GM12878 (cell line): ENCODE data around the gene CITED2. TPM values are rescaled to one million over a fixed set of nuclear protein-coding genes. Genes with fewer than 3 reads are reported as not detected.
A peak's percentile ranks its signal among the peaks of the same experiment; 100 is the strongest.

Source experiments
- BMI1 ChIP-seq: fragments of 450-650 bp; IDR thresholded peaks from 2 replicates; pipeline ENCODE4 v1.6.1; 2016; ENCODE audit warnings: mild to moderate bottlenecking, moderate library complexity, borderline replicate concordance
- BRCA1 ChIP-seq: IDR thresholded peaks from 2 replicates; pipeline ENCODE4 v1.6.1; 2011; ENCODE audit warnings: low read depth, low read length, improper control_type of control experiment
- FOS ChIP-seq: IDR thresholded peaks from 3 replicates; pipeline ENCODE4 v1.6.1; 2011; ENCODE audit warnings: borderline replicate concordance; ENCODE audit not compliant: insufficient read length; ENCODE audit errors: extremely low read depth
- FOXM1 ChIP-seq: IDR thresholded peaks from 2 replicates; pipeline ENCODE4 v1.6.1; 2012; ENCODE audit warnings: low read depth, mild to moderate bottlenecking, inconsistent platforms, low read length, moderate library complexity
- IKZF1 ChIP-seq: fragments of 450-650 bp; conservative IDR thresholded peaks from 2 replicates; pipeline ENCODE4 v1.6.1; 2017; ENCODE audit warnings: antibody characterized with exemption, mild to moderate bottlenecking
- KDM1A ChIP-seq: fragments of 200-600 bp; sonication (generic); IDR thresholded peaks from 2 replicates; pipeline ENCODE4 v1.6.1; 2016; ENCODE audit warnings: borderline replicate concordance
- KLF5 ChIP-seq: fragments of 450-650 bp; IDR thresholded peaks from 2 replicates; pipeline ENCODE4 v1.6.1; 2014; ENCODE audit warnings: mild to moderate bottlenecking; ENCODE audit not compliant: partially characterized antibody
- NFIC ChIP-seq: IDR thresholded peaks from 2 replicates; pipeline ENCODE4 v1.6.1; 2012; ENCODE audit warnings: low read depth, mild to moderate bottlenecking, inconsistent platforms, low read length, moderate library complexity
- NFYA ChIP-seq: IDR thresholded peaks from 2 replicates; pipeline ENCODE4 v1.6.1; 2011; ENCODE audit warnings: low read depth, mild to moderate bottlenecking, low read length, improper control_type of control experiment, borderline replicate concordance
- POLR2AphosphoS5 ChIP-seq: IDR thresholded peaks from 2 replicates; pipeline ENCODE4 v1.6.1; 2011; ENCODE audit warnings: mild to moderate bottlenecking, low read length, inconsistent platforms
- RAD21 ChIP-seq: IDR thresholded peaks from 2 replicates; pipeline ENCODE4 v1.6.1; 2011; ENCODE audit warnings: mild to moderate bottlenecking, low read depth, low read length, moderate library complexity; ENCODE audit not compliant: insufficient read depth
- RBBP5 ChIP-seq: fragments of 200-600 bp; sonication (generic); conservative IDR thresholded peaks from 2 replicates; pipeline ENCODE4 v1.6.1; 2016
- RELA ChIP-seq: fragments of 450-650 bp; IDR thresholded peaks from 2 replicates; pipeline ENCODE4 v1.8.0; 2014; ENCODE audit warnings: borderline replicate concordance; ENCODE audit not compliant: partially characterized antibody
- SMAD5 ChIP-seq: IDR thresholded peaks from 2 replicates; pipeline ENCODE4 v1.6.1; 2016; ENCODE audit warnings: antibody characterized with exemption, low read depth
- SUPT20H ChIP-seq: IDR thresholded peaks from 2 replicates; pipeline ENCODE4 v1.6.1; 2011; ENCODE audit warnings: low read depth, mild to moderate bottlenecking, low read length, moderate library complexity, borderline replicate concordance; ENCODE audit not compliant: control insufficient read depth
- YY1 ChIP-seq: IDR thresholded peaks from 2 replicates; pipeline ENCODE4 v1.6.1; 2011; ENCODE audit warnings: low read depth, mild to moderate bottlenecking, low read length
- ZNF24 ChIP-seq: fragments of 450-650 bp; IDR thresholded peaks from 2 replicates; pipeline ENCODE4 v1.6.1; 2017; ENCODE audit warnings: antibody characterized with exemption, mild to moderate bottlenecking
- ZNF274 ChIP-seq: IDR thresholded peaks from one replicate; pipeline ENCODE4 v1.8.0; 2011; ENCODE audit not compliant: insufficient read length, insufficient read depth
- ZNF384 ChIP-seq: IDR thresholded peaks from 2 replicates; pipeline ENCODE4 v1.6.1; 2012; ENCODE audit warnings: low read depth, mild to moderate bottlenecking, low read length, improper control_type of control experiment, borderline replicate concordance
- polyA plus RNA-seq, 11 experiments: library from polyadenylated mRNA; depleted of rRNA in 4 of 11; unstranded in 6 of 11; stranded (reverse) in 5 of 11; fragments of >200 nt; fragmentation: Nextera tagmentation in 4 of 11; fragmentation: Illumina TruSeq in 1 of 11; extraction: Ambion mirVana in 4 of 11; extraction: Trizol in 1 of 11; gene quantifications; 1 replicate in 1 of 11; 2 replicates in 10 of 11; pipeline versions ENCODE4 v1.2.1 to v1.2.3, GENCODE V29; 2011 to 2016; ENCODE audit warnings: inconsistent platforms in 2 of 11, missing spikeins in 2 of 11, low read depth in 1 of 11
- total RNA-seq, 4 experiments: library from RNA; depleted of rRNA in 3 of 4; stranded (reverse); fragments of >200 nt in 3 of 4; fragmentation: Illumina TruSeq in 1 of 4; extraction: Trizol in 1 of 4; gene quantifications; 2 replicates each; pipeline versions ENCODE4 v1.2.1 to v1.2.3, GENCODE V29; 2013 to 2021
- TF ChIP-seq, protein P1 (sequence below): IDR thresholded peaks from 2 replicates; pipeline ENCODE4 v1.6.1; 2012; ENCODE audit warnings: mild to moderate bottlenecking, low read depth, low read length
- TF ChIP-seq, protein P2 (sequence below): IDR thresholded peaks from 2 replicates; pipeline ENCODE4 v1.6.1; 2012; ENCODE audit warnings: low read depth, low read length, improper control_type of control experiment
- TF ChIP-seq, protein P3 (sequence below): fragments of 450-650 bp; IDR thresholded peaks from 2 replicates; pipeline ENCODE4 v1.6.1; 2017; ENCODE audit warnings: mild to moderate bottlenecking, moderate library complexity
- TF ChIP-seq, protein P4 (sequence below): IDR thresholded peaks from 2 replicates; pipeline ENCODE4 v1.6.1; 2011; ENCODE audit warnings: low read depth, mild to moderate bottlenecking, low read length, moderate library complexity, borderline replicate concordance; ENCODE audit errors: extremely low read depth

CITED2 gene
- total and polyA plus RNA-seq, 10 of the 15 experiments (the other 5 are each of a cell fraction or from before 2014, with no cell fraction given) = 0.08 to 20.0 (median 7.3) TPM

DNA sequence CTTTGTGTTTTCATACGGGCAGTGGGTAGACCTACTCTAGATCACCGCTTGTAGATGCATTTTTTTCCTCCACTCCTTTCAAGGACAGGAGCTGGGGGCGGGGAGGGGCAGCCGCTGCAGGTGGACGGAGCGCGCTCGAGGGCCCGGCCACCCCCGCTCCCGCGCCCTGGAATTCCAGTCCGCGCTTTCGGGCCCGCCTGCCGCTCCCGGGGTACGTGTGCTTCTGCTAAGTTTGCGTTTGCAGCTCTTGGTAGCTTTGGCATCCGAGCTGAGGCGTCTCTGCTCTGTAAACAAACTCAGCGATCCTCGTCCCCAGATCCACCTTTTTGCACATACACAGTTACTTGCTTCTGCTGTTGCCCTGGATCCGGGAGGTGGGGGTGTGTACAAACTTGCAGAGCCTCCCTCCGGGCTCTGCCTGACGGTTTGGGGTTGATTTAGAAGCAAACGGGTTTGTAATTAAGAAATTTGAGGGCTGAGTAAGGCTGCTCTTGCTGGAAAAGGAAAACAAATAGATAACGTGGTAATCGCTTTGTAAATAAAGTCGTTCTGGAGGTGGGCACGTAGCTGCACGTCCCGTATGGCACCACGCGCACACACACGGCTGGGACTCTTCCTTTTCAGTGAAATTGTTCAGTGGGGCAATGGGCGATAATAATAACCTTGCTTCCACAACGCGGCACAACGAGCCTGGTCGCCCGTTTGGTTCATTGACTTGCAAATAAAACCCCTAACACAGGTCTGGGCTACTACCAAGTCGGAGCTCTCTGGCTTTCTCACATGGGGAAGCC is 973 bp upstream of the CITED2 start (continued):
- TF ChIP-seq IKZF1 (no peak), FOXM1 (no peak), BMI1 (no peak), ZNF384 (0 out of 2 replicates have a peak, but pooled peaks have one; percentile 12), YY1 (peak; percentile 84), NFYA (no peak), RELA (no peak), SMAD5 (no peak), KLF5 (no peak), FOS (no peak), KDM1A (no peak), BRCA1 (no peak), ZNF274 (no peak), RBBP5 (no peak), POLR2AphosphoS5 (peak; percentile 59; the same call in 1 of the 2 replicates), NFIC (no peak; the same call in 1 of the 2 replicates), RAD21 (peak; percentile 33), SUPT20H (no peak), ZNF24 (no peak)
- TF ChIP-seq, protein P1, sequence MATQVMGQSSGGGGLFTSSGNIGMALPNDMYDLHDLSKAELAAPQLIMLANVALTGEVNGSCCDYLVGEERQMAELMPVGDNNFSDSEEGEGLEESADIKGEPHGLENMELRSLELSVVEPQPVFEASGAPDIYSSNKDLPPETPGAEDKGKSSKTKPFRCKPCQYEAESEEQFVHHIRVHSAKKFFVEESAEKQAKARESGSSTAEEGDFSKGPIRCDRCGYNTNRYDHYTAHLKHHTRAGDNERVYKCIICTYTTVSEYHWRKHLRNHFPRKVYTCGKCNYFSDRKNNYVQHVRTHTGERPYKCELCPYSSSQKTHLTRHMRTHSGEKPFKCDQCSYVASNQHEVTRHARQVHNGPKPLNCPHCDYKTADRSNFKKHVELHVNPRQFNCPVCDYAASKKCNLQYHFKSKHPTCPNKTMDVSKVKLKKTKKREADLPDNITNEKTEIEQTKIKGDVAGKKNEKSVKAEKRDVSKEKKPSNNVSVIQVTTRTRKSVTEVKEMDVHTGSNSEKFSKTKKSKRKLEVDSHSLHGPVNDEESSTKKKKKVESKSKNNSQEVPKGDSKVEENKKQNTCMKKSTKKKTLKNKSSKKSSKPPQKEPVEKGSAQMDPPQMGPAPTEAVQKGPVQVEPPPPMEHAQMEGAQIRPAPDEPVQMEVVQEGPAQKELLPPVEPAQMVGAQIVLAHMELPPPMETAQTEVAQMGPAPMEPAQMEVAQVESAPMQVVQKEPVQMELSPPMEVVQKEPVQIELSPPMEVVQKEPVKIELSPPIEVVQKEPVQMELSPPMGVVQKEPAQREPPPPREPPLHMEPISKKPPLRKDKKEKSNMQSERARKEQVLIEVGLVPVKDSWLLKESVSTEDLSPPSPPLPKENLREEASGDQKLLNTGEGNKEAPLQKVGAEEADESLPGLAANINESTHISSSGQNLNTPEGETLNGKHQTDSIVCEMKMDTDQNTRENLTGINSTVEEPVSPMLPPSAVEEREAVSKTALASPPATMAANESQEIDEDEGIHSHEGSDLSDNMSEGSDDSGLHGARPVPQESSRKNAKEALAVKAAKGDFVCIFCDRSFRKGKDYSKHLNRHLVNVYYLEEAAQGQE = no peak
- TF ChIP-seq, protein P2, sequence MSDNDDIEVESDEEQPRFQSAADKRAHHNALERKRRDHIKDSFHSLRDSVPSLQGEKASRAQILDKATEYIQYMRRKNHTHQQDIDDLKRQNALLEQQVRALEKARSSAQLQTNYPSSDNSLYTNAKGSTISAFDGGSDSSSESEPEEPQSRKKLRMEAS = no peak; the same call in 1 of the 2 replicates
- TF ChIP-seq, protein P3, sequence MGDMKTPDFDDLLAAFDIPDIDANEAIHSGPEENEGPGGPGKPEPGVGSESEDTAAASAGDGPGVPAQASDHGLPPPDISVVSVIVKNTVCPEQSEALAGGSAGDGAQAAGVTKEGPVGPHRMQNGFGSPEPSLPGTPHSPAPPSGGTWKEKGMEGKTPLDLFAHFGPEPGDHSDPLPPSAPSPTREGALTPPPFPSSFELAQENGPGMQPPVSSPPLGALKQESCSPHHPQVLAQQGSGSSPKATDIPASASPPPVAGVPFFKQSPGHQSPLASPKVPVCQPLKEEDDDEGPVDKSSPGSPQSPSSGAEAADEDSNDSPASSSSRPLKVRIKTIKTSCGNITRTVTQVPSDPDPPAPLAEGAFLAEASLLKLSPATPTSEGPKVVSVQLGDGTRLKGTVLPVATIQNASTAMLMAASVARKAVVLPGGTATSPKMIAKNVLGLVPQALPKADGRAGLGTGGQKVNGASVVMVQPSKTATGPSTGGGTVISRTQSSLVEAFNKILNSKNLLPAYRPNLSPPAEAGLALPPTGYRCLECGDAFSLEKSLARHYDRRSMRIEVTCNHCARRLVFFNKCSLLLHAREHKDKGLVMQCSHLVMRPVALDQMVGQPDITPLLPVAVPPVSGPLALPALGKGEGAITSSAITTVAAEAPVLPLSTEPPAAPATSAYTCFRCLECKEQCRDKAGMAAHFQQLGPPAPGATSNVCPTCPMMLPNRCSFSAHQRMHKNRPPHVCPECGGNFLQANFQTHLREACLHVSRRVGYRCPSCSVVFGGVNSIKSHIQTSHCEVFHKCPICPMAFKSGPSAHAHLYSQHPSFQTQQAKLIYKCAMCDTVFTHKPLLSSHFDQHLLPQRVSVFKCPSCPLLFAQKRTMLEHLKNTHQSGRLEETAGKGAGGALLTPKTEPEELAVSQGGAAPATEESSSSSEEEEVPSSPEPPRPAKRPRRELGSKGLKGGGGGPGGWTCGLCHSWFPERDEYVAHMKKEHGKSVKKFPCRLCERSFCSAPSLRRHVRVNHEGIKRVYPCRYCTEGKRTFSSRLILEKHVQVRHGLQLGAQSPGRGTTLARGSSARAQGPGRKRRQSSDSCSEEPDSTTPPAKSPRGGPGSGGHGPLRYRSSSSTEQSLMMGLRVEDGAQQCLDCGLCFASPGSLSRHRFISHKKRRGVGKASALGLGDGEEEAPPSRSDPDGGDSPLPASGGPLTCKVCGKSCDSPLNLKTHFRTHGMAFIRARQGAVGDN = peak; percentile 23; the same call in 1 of the 2 replicates
- TF ChIP-seq, protein P4, sequence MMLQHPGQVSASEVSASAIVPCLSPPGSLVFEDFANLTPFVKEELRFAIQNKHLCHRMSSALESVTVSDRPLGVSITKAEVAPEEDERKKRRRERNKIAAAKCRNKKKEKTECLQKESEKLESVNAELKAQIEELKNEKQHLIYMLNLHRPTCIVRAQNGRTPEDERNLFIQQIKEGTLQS = no peak
